RWPE1 (cell line): ENCODE data around the gene BRSK1.

Source experiments
- CTCF ChIA-PET: fragments of 350-600 bp; sonication (Branson Sonifier 250); formaldehyde crosslinking; extraction: SDS; loops from one replicate; lab custom pipeline; 2021; lab: Yijun Ruan, JAX
- POLR2A ChIA-PET: fragments of 400-600 bp; formaldehyde crosslinking; extraction: SDS; loops from one replicate; lab custom pipeline; 2020; ENCODE audit warnings: antibody characterized with exemption; ENCODE audit not compliant: low non-redundant PET; lab: Yijun Ruan, JAX
- DNase-seq: peaks from one replicate; pipeline ENCODE4 v3.0.0; 2012; ENCODE audit warnings: low spot score
- H3K27ac ChIP-seq: fragments of 450-650 bp; 2 replicates; pipeline ENCODE4 v1.5.1; 2017
- CTCF ChIP-seq: fragments of 450-650 bp; conservative IDR thresholded peaks from 2 replicates; pipeline ENCODE4 v1.5.1; 2017; ENCODE audit warnings: low read depth, mild to moderate bottlenecking

Gene BRSK1

GRCh38 chr19:55333870-55334269, 50.1 kb downstream of the BRSK1 start:
- no peak for TF ChIP-seq CTCF
- no peak overlapping the region for H3K27ac ChIP-seq
- CTCF ChIA-PET: no interaction called here
- no peak for DNase-seq
- POLR2A ChIA-PET: no interaction called here

- peak overlapping the region; percentile 85 for H3K27ac ChIP-seq
- DNase-seq: peak; percentile 88
- ChIA-PET CTCF (interaction anchor here (1.1 kb wide), 1 partner anchor 34 kb away, joined by 3 read pairs; the partner anchor contains the start of gene IL11), POLR2A (no interaction called here)
- no peak for TF ChIP-seq CTCF
Observed at GRCh38 chr19:55336101-55336500, 52.3 kb downstream of the BRSK1 start.

- POLR2A ChIA-PET: interaction anchor here (0.5 to 1.0 kb wide), 10 partner anchors 16 to 233 kb away, joined by 3 to 8 read pairs (median 4); partner anchors contain the start of gene TMEM238
- no peak for TF ChIP-seq CTCF
- CTCF ChIA-PET: interaction anchor here (0.5 to 1.4 kb wide), 5 partner anchors 22 to 193 kb away, joined by 3 to 4 read pairs (median 3); partner anchors contain the start of gene TMEM238
- peak within 1 kb of the TSS; percentile 97 for H3K27ac ChIP-seq
- peak; percentile 100 for DNase-seq
Observed at GRCh38 chr19:55339105-55339888, 55.5 kb downstream of the BRSK1 start, which contains the start of gene KMT5C. Gene KMT5C (plus strand): TSS chr19:55339876. CDS start chr19:55341937, 2,061 bp downstream.

- no peak for TF ChIP-seq CTCF
- ChIA-PET CTCF (interaction anchor here (0.5 to 1.4 kb wide), 5 partner anchors 23 to 131 kb away, joined by 3 to 4 read pairs (median 3); partner anchors contain the start of genes PTPRH and TMEM238), POLR2A (interaction anchor here (0.5 to 0.9 kb wide), 4 partner anchors 19 to 45 kb away, joined by 3 to 6 read pairs (median 4); partner anchors contain the start of gene TMEM238)
- H3K27ac ChIP-seq: peak overlapping the region; percentile 97
- DNase-seq: no peak
Observed at GRCh38 chr19:55339889-55340783, 56.3 kb downstream of the BRSK1 start.

- DNase-seq: no peak
- ChIA-PET POLR2A (no interaction called here), CTCF (interaction anchor here (0.6 kb wide), 1 partner anchor 132 kb away, joined by 3 read pairs; the partner anchor contains the start of gene PTPRH)
- TF ChIP-seq CTCF: no peak
- peak overlapping the region; percentile 97 for H3K27ac ChIP-seq
Observed at GRCh38 chr19:55340784-55341147, 57.0 kb downstream of the BRSK1 start.

GRCh38 chr19:55341171-55341588, 57.4 kb downstream of the BRSK1 start:
- POLR2A ChIA-PET: no interaction called here
- peak overlapping the region; percentile 97 for H3K27ac ChIP-seq
- peak; percentile 84 for DNase-seq
- CTCF ChIA-PET: interaction anchor here (0.6 to 0.7 kb wide), 2 partner anchors 19 to 132 kb away, joined by 3 read pairs; partner anchors contain the start of gene PTPRH
- no peak for TF ChIP-seq CTCF
